Hematopoietic multipotent progenitor cell treated with erythropoietin and hydrocortisone succinate and interleukin-3 and kit ligand, for 4 days (in vitro differentiated cells): Measurements from ENCODE around the gene WDR33.
A peak's percentile ranks its signal among the peaks of the same experiment; 100 is the strongest.

Experiments used
- DNase-seq: peaks from one replicate; pipeline ENCODE4 v3.0.0-alpha.2; 2015

The WDR33 gene

DNA sequence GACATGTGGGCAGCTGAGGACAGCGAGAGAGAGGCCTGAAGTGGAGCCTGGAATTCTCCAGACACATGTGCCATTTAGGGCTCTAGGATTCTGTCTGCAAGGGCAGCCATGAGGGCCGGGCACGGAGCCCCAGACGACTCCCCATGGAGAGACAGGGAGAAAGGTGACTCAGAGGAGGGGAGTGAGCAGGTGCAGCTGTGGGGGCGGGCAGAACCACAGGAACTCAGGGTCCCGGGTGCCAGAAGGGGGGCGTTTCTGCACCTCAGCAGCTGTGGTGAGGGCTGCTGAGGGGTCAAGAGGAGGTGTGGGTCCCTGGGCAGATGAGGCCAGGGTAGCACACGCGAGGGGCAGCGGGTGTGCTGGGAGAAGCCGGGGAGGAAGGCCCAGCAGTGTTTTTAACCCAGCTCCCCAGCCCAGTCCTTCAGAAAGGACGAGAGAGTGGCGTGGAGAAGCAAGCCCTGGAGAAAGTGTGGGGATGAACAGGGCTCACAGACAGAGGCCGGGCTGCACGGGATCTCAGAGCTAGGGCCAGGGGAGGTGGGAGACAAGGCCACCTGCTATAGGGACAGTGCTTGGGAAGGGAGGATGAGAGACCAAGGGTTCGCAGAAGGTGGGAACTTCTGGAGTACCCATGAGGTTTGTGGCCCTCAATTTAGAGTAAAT lies 157.4 kb downstream of the WDR33 start:
- no peak for DNase-seq

- DNase-seq: no peak
These were observed 158.1 kb downstream of the WDR33 start for GRCh38 chr2:127652786-127653357.

GRCh38 chr2:127651971-127652550 lies 158.9 kb downstream of the WDR33 start:
- DNase-seq: peak; percentile 30

DNA sequence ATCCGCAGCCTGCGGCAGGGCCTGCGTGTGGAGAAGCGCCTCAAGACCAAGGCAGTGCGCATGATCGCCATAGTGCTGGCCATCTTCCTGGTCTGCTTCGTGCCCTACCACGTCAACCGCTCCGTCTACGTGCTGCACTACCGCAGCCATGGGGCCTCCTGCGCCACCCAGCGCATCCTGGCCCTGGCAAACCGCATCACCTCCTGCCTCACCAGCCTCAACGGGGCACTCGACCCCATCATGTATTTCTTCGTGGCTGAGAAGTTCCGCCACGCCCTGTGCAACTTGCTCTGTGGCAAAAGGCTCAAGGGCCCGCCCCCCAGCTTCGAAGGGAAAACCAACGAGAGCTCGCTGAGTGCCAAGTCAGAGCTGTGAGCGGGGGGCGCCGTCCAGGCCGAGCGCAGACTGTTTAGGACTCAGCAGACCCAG lies 159.6 kb downstream of the WDR33 start:
- DNase-seq: no peak
